ENCODE data around the gene RO60. TPM values are rescaled to one million over a fixed set of nuclear protein-coding genes. Genes with fewer than 3 reads are reported as not detected.

RO60 gene
- polyA plus RNA-seq, 1 of the 3 experiments (the other 2 are of a cell fraction): 6.4 TPM

DNA sequence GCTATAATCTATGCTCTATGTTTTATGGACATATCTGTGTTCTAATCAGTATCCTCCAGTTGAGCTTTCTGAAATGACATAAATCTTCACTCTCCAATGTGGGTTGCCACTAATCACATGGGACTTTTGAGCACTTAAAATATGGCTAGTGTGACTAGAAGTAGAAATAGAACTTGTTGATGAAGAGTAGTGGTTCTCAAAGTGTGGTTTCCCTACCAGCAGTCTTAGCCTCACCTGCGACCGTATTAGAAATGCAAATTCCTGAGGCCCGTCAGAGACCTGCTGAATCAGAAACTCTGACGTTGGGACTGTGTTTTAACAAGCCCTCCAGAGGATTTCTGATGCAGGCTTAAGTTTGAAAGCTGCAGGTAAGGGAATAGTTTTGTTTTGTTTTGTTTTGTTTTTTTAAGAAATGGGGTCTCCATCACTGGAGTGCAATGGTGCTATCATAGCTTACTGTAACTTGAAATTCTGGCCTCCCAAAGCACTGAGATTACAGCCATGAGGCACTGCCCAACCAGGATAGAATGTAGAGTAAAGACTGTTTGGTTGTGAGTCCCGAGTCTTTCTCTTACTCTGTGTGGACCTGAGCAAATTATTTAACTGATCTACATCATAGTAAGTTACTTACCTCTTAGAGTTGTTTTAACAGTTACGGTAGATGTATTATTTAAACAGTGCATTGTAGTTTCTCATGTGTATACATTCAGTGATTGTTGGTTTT, 24.1 kb downstream of the RO60 start:
- 97% methylated on average over 6 of the region's 6 CpGs for WGBS (ENCODE audit: low lambda C conversion rate)
- peaks cover 83 to 94% of the 10 kb centered on the region in 2 experiments for H3K36me3 ChIP-seq (replicated peaks in 1 of 2; ENCODE audit: control insufficient read depth in 1 of 2, insufficient read depth in 2 of 2, low read length in 1 of 2)
- H3K27ac ChIP-seq (ENCODE audit: low read depth in 2 of 2, low read length in 1 of 2): no peak overlapping the region
- H2AFZ ChIP-seq (ENCODE audit: low read depth): no peak overlapping the region
- CTCF ChIA-PET: no interaction called here
- no peaks in the 10 kb centered on the region for H3K27me3 ChIP-seq (ENCODE audit: insufficient read depth)
- no peaks in the 10 kb centered on the region for H3K79me2 ChIP-seq (ENCODE audit: insufficient read depth)
- H3F3A ChIP-seq (replicated peaks; ENCODE audit: insufficient read depth): peaks cover 7% of the 10 kb centered on the region
- no peak overlapping the region for H3K4me3 ChIP-seq (ENCODE audit: low read depth in 2 of 2, low read length in 1 of 2)
- no peak overlapping the region for H3K9ac ChIP-seq
- POLR2A ChIA-PET: no interaction called here
- H3K4me1 ChIP-seq (ENCODE audit: control insufficient read depth in 1 of 2, insufficient read depth in 2 of 2, low read depth in 1 of 2, low read length in 1 of 2): no peaks in the 10 kb centered on the region
- H3K4me2 ChIP-seq: no peak overlapping the region
- peaks cover 4% of the 10 kb centered on the region; the same call in 1 of the 2 replicates for H3K9me3 ChIP-seq
- no peaks in the 10 kb centered on the region for H4K20me1 ChIP-seq (ENCODE audit: insufficient read depth)
- no peak for TF ChIP-seq RFX5 (IDR thresholded peaks at IDR 0.05; ENCODE audit: low read length)
- TF ChIP-seq TEAD4 (IDR thresholded peaks at IDR 0.05; ENCODE audit: borderline replicate concordance, insufficient read depth): no peak
- TF ChIP-seq EZH2phosphoT487 (IDR thresholded peaks at IDR 0.05; ENCODE audit: borderline replicate concordance, low read depth): no peak
- TF ChIP-seq POLR2AphosphoS5 (IDR thresholded peaks at IDR 0.05; ENCODE audit: low read depth, low read length): no peak
- TF ChIP-seq MEF2A (IDR thresholded peaks at IDR 0.05; ENCODE audit: borderline replicate concordance, low read depth): no peak
- TF ChIP-seq TAF1 (IDR thresholded peaks at IDR 0.05; ENCODE audit: borderline replicate concordance, low read depth, low read length): no peak
- TF ChIP-seq EP300 (IDR thresholded peaks at IDR 0.05; ENCODE audit: borderline replicate concordance in 1 of 2, low read depth in 1 of 2, low read length in 1 of 2): no peak
- TF ChIP-seq RXRA (IDR thresholded peaks at IDR 0.05; ENCODE audit: borderline replicate concordance, low read depth): no peak
- TF ChIP-seq ELF1 (IDR thresholded peaks at IDR 0.05): no peak
- no peak for TF ChIP-seq MXI1 (IDR thresholded peaks at IDR 0.05; ENCODE audit: low read depth, low read length)
- TF ChIP-seq TCF12 (IDR thresholded peaks at IDR 0.05): no peak
- no peak for TF ChIP-seq JUND (IDR thresholded peaks at IDR 0.05)
- TF ChIP-seq, protein P1, sequence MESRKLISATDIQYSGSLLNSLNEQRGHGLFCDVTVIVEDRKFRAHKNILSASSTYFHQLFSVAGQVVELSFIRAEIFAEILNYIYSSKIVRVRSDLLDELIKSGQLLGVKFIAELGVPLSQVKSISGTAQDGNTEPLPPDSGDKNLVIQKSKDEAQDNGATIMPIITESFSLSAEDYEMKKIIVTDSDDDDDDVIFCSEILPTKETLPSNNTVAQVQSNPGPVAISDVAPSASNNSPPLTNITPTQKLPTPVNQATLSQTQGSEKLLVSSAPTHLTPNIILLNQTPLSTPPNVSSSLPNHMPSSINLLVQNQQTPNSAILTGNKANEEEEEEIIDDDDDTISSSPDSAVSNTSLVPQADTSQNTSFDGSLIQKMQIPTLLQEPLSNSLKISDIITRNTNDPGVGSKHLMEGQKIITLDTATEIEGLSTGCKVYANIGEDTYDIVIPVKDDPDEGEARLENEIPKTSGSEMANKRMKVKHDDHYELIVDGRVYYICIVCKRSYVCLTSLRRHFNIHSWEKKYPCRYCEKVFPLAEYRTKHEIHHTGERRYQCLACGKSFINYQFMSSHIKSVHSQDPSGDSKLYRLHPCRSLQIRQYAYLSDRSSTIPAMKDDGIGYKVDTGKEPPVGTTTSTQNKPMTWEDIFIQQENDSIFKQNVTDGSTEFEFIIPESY (IDR thresholded peaks at IDR 0.05; ENCODE audit: borderline replicate concordance, low read depth): no peak
- TF ChIP-seq FOXJ3 (CRISPR knock-in tag; IDR thresholded peaks at IDR 0.05): no peak
- TF ChIP-seq, protein P2, sequence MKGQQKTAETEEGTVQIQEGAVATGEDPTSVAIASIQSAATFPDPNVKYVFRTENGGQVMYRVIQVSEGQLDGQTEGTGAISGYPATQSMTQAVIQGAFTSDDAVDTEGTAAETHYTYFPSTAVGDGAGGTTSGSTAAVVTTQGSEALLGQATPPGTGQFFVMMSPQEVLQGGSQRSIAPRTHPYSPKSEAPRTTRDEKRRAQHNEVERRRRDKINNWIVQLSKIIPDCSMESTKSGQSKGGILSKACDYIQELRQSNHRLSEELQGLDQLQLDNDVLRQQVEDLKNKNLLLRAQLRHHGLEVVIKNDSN (IDR thresholded peaks at IDR 0.05; ENCODE audit: borderline replicate concordance, low read depth): no peak
- DNase-seq: no peak
- H3K9me2 ChIP-seq: no peaks in the 10 kb centered on the region

DNA sequence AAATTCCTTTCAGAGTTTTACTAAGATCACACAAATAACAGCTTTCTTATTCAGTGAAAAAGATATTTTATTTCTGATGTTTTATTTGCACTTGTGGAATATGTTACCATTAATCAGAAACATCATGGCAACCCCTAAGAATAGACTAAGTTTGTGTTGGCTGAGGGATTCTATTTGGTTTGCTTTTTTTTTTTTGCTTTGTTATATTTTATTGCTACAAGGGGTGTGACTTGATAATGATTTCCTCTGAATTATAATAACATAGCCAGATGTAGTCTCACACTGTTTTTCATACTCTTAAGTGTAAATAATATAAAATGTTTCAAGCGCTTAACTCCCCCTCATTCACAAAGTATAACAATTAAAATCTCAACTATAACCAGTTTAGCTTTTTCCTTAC, 25.9 kb downstream of the RO60 start:
- Histone ChIP-seq H3K36me3 (replicated peaks in 1 of 2; ENCODE audit: control insufficient read depth in 1 of 2, insufficient read depth in 2 of 2, low read length in 1 of 2) (peaks cover 89 to 93% of the 10 kb centered on the region in 2 experiments), H3K4me1 (ENCODE audit: control insufficient read depth in 1 of 2, insufficient read depth in 2 of 2, low read depth in 1 of 2, low read length in 1 of 2) (no peaks in the 10 kb centered on the region; a peak in 1 of 4 replicates), H3K27ac (ENCODE audit: low read depth in 2 of 2, low read length in 1 of 2) (no peak overlapping the region), H3K4me2 (no peak overlapping the region), H3K9ac (no peak overlapping the region), H3F3A (replicated peaks; ENCODE audit: insufficient read depth) (peaks cover 11% of the 10 kb centered on the region), H3K4me3 (ENCODE audit: low read depth in 2 of 2, low read length in 1 of 2) (no peak overlapping the region), H2AFZ (ENCODE audit: low read depth) (no peak overlapping the region), H3K27me3 (ENCODE audit: insufficient read depth) (no peaks in the 10 kb centered on the region), H3K9me2 (no peaks in the 10 kb centered on the region), H4K20me1 (ENCODE audit: insufficient read depth) (no peaks in the 10 kb centered on the region), H3K9me3 (no peaks in the 10 kb centered on the region), H3K79me2 (ENCODE audit: insufficient read depth) (no peaks in the 10 kb centered on the region)
- no peak for DNase-seq
- ChIA-PET POLR2A (no interaction called here), CTCF (interaction anchor here (1.4 kb wide), 2 partner anchors 22 to 36 kb away, joined by 3 read pairs; partner anchors contain the start of gene CDC73)
- 98% methylated on average over 1 of the region's 1 CpG for WGBS (ENCODE audit: low lambda C conversion rate)
- TF ChIP-seq, protein P3, sequence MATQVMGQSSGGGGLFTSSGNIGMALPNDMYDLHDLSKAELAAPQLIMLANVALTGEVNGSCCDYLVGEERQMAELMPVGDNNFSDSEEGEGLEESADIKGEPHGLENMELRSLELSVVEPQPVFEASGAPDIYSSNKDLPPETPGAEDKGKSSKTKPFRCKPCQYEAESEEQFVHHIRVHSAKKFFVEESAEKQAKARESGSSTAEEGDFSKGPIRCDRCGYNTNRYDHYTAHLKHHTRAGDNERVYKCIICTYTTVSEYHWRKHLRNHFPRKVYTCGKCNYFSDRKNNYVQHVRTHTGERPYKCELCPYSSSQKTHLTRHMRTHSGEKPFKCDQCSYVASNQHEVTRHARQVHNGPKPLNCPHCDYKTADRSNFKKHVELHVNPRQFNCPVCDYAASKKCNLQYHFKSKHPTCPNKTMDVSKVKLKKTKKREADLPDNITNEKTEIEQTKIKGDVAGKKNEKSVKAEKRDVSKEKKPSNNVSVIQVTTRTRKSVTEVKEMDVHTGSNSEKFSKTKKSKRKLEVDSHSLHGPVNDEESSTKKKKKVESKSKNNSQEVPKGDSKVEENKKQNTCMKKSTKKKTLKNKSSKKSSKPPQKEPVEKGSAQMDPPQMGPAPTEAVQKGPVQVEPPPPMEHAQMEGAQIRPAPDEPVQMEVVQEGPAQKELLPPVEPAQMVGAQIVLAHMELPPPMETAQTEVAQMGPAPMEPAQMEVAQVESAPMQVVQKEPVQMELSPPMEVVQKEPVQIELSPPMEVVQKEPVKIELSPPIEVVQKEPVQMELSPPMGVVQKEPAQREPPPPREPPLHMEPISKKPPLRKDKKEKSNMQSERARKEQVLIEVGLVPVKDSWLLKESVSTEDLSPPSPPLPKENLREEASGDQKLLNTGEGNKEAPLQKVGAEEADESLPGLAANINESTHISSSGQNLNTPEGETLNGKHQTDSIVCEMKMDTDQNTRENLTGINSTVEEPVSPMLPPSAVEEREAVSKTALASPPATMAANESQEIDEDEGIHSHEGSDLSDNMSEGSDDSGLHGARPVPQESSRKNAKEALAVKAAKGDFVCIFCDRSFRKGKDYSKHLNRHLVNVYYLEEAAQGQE (IDR thresholded peaks at IDR 0.05; ENCODE audit: low read depth, low read length): no peak
- TF ChIP-seq MXI1 (IDR thresholded peaks at IDR 0.05; ENCODE audit: low read depth, low read length): no peak
- TF ChIP-seq, protein P1 (IDR thresholded peaks at IDR 0.05; ENCODE audit: borderline replicate concordance, low read depth): no peak
- TF ChIP-seq FOXM1 (IDR thresholded peaks at IDR 0.05; ENCODE audit: low read depth): no peak
- TF ChIP-seq, protein P4, sequence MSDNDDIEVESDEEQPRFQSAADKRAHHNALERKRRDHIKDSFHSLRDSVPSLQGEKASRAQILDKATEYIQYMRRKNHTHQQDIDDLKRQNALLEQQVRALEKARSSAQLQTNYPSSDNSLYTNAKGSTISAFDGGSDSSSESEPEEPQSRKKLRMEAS (IDR thresholded peaks at IDR 0.05; ENCODE audit: low read depth): no peak
- TF ChIP-seq RAD21 (IDR thresholded peaks at IDR 0.05; ENCODE audit: low read length): no peak
- no peak for TF ChIP-seq JUND (IDR thresholded peaks at IDR 0.05)
- TF ChIP-seq EP300 (IDR thresholded peaks at IDR 0.05; ENCODE audit: borderline replicate concordance in 1 of 2, low read depth in 1 of 2, low read length in 1 of 2): no peak
